K562 (cell line): ENCODE data around the gene SYNRG.

Experiments used
- GABPA ChIP-seq: fragments of 200-800 bp; sonication (Bioruptor generic); conservative IDR thresholded peaks from 2 replicates; pipeline ENCODE4 v1.6.1; 2016; ENCODE audit warnings: low read depth, missing genetic modification characterization, missing compliant biosample characterization
- GTF2F1 ChIP-seq: IDR thresholded peaks from 2 replicates; pipeline ENCODE4 v1.6.1; 2011; ENCODE audit warnings: low read depth, low read length, improper control_type of control experiment
- ZKSCAN8 ChIP-seq: fragments of 200-800 bp; sonication (Bioruptor generic); IDR thresholded peaks from 2 replicates; pipeline ENCODE4 v1.6.1; 2016; ENCODE audit warnings: missing genetic modification characterization, missing compliant biosample characterization

DNA sequence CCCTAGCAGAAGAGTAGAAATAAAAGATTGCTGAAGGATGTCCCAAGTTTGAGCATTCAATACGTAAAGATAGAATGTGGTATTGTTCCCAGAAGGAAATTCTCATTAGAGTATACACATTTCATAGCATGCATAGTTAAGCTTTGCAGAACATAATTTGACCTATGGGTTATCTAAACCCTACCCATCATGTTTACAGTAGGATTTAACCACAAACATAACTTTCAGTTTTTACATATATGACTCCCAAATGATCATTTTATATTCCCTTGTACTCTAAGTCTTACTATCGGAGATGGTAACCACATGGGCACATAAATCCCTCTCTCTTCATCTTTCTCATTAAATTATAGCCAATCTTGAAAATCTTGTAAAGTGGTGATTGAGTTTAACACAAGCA lies 50.9 kb downstream of the SYNRG start:
- TF ChIP-seq GABPA (tag), result no peak
- no peak for TF ChIP-seq ZKSCAN8
- no peak for TF ChIP-seq GTF2F1
